NCI-H187 treated with DMSO at 0.1 percent for 48 hours (cell line): ENCODE measurements around the gene ZNF182.
"Not testable (repeated sequence)": the region's sequence is repeated elsewhere in the genome, so short reads cannot be mapped to it uniquely, and the experiment has no call there.

Source experiments
- DNase-seq: peaks from one replicate; lab custom pipeline; 2025; lab: John Stamatoyannopoulos, UW

The ZNF182 gene

DNA sequence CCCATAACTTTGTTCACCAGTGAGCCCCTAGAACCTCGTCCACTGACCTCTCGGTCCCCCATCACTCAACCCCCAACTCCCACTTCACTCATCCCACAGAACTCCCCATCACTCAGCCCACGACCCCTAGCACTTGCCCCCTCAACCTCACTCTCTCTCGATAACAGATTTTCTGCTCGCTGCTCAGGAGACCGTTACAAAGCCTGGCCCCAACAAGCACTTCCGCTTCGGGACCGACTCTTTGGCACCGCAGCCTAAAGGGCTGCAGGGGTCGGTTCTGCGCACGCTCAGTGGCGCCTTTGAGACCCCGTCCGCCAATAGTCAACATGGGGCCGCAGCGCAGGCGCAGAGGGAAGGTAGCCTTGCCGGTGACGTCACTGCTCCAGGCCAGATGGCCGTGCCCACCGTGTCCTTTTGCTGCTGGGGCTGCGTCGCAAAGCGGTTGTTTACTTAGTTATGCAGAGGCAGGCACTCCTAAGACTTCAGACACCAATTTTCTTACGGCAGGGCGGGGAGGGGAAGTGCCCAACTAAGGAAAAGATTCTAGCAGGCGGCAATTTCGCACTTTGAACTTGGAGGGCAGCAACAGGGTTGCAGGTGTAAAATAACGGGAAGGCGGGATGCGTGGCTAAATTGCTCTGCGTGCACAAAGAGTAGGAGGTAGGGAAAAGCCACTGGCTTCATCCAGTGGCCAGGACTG, at the start of gene ZNF182:
TSS of gene ZNF182 (minus strand) at position 232 of the 700 bp plus-strand sequence. CDS start 1,380 bp downstream, outside the sequence.
- peak; percentile 60 for DNase-seq

DNA sequence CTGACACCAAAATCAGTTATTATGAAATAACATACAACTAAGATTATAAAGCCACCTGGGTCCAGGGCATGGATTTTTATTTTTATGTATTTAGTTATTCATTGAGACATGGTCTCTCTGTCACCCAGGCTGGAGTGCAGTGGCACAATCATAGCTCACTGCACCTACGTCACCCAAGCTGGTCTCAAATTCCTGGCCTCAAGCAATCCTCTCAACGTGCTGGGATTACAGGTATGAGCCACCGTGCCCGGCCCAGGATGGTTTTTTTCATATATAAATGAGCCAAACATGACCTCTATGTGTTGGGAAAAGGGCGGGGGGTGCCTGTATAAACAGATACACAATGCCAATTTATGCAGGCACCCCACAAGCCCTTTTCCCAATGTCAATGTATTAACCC, 43.1 kb upstream of the ZNF182 start:
- DNase-seq = no peak

DNA sequence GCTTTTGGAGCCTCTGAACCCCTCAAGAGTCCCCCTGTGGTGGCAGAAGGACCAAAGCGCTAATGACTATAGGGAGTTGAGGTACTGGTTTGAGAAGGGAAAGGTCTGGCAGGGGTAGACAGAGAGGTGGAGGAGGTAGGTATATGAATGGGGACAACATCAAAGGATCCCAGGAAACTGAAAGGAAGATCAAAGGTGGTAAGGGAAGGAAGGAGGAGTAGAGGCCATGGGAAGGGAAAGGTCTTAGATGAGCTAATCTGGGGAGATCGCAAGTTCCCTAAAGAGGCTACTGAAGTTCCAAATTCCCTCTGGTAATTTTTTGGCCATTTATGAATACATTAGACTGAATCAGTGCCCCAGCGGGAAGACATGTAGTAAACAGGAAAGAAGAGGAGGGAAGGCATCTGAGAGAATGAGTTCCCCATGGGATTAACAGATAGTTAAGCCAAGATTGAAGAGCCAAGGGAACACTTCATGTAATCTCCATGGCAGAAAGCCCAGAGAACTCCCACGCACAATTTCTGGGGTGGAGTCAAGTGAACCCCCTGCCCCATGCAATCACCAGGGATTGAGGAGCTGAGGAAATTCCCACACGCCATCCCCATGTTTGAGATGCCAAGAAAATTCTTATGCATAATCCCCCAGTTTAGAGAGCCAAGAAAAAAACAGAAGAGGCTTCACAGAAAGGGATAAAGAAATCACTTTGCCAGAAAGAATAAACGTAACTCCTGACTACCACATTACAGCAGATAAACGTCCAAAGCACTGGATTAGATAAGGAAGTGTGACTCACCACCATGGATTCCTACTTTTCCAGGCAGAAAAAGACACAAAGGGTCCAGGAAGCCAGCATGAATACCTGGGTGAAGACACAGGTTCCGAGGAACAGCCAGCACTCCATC, 41.9 kb upstream of the ZNF182 start:
- DNase-seq = no peak

DNA sequence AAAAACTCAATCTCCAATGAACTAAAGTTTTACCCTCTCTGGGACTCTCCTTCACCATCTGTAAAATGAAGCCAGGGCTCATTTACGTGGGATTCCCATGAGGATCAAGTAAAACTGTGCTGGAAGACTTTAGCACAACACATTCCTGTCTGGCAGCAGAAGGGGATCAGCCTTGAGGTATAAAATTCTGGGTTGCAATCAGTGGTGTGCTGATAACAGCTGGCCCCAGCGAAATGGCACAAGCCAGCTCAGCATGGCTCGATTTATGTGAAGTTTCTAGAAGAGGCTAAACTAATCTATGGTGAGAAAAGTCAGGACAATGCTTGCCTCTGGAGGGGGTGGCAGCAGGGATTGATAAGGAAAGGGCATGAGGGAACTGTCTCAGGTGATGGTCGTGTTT, 39.3 kb upstream of the ZNF182 start:
- DNase-seq = no peak

DNA sequence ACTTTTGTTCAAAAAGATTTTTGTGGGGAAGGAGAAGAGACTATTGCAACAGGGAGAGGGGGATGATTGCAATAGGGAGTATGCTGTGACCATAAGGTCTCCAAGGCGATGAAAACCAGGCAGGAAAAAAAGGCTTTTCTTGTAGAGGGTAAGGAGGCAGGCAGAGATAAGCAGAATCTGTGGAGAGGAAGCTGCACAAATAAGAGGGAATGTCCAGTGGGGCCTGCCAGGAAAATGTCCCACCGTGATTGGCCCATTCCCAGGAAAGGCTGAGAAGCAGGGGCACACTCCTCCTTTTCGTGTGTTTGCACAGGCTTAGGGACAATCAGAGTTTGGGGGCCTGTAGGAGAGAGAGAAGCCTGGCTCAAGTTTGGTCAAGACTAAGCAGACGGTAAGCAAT, 32.1 kb upstream of the ZNF182 start:
- DNase-seq = no peak

DNA sequence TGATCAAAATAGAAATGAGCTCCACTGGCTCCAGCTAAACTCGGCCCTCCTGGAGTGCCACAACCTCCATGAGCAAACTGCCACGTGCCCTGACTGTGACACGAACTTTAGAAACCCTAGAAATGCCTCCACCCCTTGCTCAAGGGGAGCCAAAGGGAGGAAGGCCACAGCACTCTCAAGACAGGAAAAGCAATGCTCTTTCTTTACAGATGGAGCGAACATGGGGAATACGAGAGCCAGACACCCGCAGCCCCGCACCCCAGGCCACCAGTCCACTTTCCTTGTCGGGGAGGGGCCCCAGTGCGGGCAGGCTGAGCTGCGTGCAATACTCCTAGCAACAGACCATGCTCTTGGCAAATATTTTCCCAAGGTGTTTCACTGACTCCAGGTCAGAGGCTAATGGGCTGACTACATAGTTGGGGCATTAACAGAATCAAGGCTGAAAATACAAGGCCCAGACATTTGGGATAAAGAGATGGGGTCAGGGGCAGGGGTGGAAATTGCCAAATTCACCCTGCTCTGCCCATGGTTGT, 26.9 kb upstream of the ZNF182 start:
- DNase-seq = not testable (repeated sequence)

DNA sequence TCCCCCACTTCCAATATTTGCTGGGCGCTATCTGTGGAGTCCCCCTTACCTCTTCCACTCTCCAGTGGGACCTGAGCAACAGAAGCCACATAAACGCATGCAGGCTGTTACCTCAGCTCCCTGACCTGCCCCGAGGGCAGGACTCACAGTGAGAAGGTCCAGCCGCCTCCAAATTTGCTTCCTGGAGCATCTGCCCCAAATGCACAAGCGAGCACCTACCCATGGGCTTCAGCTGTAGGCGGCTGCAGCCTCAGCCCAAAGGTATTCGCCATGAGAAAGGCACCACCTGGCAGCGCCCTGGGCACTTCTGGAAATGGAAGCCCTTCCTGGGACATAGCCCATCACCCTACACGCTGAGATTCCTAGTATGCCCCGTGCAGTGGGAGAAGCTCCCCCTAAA, 26.4 kb upstream of the ZNF182 start:
- no peak for DNase-seq

DNA sequence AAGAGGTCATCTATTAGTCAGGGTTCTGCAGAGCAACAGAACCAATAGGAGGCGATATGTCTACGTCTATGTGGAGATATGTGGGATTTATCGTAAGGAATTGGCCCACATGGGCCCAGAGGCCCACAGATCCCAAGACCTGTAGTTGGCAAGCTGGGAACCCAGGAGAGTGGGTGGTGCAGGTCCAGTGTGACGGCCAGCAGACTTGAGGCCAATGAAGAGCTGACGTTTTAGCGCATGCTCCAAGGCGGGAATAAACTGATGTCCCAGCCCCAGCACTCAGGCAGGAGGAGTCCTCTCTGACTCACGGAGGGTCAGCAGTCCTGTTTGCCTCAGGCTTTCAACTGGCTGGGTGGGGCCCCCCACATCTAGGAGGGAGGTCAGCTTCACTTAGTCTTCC, 24.3 kb upstream of the ZNF182 start:
- DNase-seq = no peak

DNA sequence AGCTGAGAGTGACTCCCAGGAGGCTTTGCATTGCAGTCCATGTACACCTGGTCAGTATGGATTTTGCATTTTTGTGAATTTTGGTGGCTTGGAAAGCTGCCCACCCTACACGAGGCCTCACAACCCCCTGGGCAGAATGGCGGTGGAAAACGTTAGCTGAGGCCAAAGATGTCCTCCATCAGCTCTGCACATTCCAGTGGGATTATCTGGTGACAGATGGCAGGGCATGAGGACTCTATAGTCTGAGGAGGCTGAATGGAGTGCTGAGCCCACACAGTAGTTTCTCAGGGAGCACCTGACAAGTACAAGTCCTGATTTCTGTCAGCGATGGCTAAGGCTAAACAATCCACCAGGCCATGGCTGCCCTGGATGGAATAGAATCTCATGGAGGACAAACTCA, 23.8 kb upstream of the ZNF182 start:
- not testable (repeated sequence) for DNase-seq

DNA sequence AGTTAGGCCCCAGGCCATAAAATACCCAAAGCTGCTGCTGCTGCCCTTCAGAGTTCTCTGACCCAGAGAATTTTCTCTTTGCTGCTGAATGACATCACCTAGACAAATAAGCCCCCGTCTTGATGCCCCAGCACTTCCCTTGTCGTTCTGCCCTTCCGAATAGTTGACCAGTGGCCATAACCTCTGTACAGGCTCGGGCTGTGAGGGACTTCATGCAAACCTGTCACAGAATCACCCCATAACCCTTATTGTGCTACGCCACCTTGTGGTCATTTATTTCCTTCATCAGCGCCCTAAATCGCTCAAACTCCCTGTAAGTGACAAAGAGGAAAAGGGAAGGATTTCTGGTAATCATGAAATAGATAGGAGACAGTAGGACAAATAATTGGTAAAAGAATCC, 21.8 kb upstream of the ZNF182 start:
- no peak for DNase-seq

DNA sequence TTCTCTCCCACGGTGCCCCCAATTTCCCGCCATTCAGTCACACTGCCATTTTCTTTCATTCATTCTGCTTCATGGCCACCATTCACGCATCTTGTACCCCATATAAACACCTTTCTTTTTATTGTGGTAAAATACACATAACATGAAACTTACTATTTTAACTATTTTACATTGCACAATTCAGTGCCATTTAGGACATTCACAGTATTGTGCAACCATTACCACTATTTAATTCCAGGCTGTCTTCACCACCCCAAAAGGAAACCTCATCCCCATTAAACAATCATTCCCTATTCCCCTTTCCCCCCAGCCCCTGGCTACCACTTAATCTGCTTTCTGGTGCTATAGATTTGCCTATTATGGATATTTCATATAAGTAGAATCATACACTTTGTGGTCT, 18.9 kb upstream of the ZNF182 start:
- DNase-seq = no peak

DNA sequence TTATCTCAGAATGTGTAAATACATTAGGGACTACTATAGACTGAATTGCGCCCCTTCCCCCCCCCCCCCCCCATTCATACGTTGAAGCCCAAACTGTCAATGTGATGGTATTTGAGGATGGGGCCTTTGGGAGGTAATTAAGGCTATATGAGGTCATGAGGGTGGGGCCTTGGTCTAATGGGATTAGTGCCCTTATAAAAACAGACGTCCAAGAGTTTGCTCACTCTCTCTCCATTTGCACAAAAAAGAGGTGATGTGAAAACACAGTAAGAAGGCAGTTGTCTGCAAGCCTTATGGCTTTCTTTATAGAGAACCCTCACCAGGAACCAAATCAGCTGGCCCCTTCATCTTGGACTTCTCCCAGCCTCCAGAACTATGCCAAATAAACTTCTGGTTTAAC, 18.3 kb upstream of the ZNF182 start:
- DNase-seq = no peak

DNA sequence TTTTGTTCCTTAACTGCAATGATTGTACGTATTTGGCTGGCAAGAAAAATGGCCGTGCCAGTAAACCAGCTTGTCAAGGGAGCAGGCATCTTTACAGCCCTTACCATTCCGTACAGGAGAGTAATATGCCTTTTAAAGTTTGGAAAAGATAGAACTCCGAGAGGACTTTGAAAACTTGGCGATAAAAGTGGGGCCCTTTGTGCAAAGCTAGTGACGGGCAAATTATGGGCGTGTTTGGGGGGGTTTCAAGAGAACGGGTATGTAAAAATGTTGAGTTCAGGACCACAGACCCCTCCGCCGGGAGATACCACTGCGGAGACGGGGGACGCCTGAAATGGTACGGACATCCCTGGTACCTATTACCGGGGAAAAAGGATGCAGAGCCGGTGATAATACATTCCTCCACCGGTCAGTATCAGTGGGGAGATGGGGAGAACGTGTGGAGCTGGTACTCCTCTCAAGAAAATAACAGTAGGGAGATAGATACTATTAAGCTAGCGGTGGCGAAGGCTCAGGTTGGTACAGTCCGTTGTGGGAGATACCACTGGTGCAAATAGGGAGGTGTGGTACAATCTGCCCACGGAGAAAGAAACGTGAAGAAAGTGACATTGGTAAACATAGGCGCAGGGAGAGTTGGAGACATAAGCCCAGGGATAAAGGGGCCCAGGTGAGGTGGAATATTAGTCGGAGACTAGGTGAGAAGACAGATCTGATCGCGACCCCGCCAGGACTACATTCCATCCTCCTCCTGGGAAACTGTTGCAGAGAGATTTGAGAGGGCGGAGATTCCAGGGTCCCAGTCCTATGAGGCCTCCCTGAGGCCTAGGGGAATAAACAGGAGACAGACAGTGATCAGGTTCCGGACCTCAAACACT, 17.5 kb upstream of the ZNF182 start:
- peak; percentile 17 for DNase-seq

DNA sequence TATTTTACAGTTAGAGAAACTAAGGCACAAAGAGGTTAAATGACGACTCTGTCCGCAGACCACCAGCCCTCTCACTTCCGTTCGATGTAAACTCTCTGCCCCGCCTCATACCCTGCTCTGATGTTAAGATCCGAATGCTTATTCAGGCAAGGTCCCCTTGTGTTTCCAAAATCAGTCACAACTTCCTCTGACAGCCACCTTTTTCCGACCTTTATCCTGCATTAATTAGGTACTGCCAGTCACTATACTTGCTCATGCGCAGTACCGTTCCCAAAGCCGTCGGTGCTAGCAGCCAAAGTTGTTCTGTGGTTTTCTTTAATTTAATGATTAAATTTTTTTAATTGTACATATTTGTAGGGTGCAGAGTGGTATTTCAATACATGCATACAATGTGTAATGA, 16.7 kb upstream of the ZNF182 start:
- DNase-seq = not testable (repeated sequence)

DNA sequence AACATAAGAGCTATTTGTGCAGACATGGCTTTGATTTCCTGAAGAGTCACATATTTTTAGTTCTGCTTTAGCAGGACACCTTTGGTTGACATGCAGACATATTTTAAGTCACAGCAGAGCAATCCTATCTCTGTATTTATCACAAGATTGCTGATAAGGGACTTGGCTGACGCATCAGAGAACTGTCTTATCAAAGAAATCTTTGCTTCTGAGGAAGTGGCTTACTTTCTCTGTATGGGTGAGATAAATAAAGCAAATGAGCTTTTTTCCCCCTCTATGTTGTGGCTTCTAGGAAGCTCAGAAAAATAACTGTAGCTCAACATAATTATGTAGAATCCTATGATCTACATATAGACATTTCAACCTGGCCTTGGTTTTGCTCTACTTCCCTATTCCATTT, 16.1 kb upstream of the ZNF182 start:
- not testable (repeated sequence) for DNase-seq

DNA sequence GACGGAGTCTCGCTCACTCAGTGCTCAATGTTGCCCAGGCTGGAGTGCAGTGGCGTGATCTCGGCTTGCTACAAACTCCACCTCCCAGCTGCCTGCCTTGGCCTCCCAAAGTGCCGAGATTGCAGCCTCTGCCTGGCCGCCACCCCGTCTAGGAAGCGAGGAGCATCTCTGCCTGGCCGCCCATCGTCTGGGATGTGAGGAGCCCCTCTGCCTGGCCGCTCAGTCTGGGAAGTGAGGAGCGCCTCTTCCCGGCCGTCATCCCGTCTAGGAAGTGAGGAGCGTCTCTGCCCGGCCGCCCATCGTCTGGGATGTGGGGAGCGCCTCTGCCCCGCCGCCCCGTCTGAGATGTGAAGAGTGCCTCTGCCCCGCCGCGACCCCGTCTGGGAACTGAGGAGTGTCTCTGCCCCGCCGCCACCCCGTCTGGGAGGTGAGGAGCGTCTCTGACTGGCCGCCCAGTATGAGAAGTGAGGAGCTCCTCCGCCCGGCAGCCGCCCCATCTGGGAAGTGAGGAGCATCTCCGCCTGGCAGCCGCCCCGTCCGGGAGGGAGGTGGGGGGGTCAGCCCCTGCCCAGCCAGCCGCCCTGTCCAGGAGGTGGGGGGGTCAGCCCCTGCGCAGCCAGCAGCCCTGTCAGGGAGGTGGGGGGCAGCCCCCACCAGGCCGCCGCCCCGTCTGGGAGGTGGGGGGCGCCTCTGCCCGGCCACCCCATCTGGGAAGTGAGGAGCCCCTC, 13.0 kb upstream of the ZNF182 start:
- DNase-seq = not testable (repeated sequence)

DNA sequence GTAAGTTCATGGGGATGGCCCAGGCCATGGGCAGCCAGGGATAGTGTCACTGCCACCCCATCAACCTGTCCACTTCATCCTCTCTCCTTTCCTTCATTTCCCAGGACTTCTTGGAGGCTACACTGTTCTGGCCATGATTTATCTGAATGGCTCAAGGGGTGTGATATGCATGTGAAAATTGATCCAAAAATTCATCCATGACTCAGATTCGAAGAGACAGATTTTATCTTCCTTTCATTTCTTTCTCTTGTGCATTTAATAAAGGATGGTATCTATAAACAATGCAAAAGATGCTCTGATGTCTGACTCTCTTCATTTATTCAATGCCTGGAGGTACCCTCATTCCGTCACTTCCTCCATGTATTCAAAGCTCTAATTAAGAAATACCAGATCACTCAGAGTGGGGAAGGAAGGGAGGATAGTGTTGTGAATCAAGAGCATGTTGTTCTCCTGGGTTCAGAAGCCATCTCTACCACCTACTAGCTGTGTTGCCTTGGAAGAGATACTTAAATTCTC, 5.7 kb upstream of the ZNF182 start:
- not testable (repeated sequence) for DNase-seq

DNA sequence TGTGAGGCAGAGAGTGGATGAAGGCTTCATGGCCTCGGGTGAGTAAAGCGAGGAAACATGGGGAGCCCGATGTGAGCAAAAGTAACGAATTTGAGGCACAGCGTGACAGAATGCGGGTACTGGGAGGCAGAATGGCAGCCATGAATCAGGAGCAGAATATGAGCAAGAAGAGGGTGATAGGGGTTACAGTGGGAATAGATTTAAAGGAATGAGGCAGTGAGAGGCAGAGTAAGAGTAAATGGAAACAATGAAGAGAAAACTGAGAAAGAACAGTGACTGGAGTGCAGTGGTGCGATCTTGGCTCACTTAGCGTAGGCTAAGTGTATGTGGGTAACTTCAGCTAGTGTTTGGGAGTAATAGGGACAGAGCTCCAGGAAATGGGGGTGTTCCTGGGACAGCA, 2.9 kb upstream of the ZNF182 start, which contains the start of gene SPACA5:
TSS of gene SPACA5 (plus strand) at position 301 of the 400 bp plus-strand sequence. CDS start 815 bp downstream, outside the sequence.
- DNase-seq = not testable (repeated sequence)

DNA sequence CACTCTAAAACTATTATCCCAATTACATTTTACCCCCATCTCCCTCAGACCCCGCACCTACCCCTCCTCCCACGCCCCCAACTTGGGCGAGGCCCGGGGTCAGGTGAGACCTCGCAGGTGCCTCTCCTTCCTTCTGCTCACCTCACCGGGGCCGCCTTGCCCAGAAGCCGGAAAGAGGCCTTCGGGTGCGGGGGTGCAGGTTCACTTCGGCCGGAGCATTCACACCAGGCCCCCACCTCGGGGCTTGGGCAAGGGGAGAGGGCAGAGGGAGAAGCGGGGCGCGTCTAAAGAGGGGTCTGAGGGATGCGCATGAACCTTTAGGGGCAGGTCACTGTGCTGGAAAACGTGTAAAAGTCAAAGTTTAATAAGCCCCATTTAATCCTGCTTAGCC, 427 bp downstream of the ZNF182 start:
- no peak for DNase-seq

DNA sequence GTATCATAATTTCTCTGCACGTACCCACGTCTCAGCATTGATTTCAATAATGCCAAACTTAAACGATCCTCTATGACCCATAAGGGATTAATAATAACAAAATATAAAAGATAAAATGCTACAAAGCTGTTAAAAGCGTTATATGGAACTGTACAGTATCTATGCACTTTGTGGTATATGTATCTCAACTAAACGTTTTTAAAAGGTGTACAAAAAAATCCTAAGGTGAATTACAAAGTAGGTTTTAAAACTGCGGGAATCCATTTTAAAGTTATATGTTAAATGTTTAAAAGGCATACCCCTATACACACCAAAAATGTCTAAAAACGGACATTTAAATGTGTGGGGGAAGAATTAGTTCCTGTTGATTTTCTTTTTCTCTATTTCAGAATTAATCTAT, 860 bp downstream of the ZNF182 start:
- DNase-seq = no peak

DNA sequence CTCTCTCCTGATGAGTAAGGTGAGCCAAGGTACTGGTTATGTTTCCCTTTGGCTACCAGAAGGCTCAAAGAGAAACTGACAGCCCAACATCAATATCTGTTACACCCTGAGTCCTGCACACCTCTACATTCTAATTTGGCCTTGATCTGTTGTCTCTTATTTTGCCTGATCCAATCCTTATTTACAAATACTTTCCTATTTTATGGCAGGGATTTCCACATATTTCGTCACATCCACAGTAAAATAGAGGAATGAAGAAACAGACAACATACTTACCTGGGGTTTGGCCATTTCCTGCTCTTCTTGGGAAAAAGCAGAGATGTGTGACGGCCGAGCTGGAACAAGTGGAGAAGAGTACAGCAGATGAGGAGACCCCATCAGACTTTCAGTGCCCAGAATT, 1.5 kb downstream of the ZNF182 start:
- no peak for DNase-seq
